SKM-1 (cell line): ENCODE data around the gene FAM120AOS.
"Not testable (repeated sequence)": the region's sequence is repeated elsewhere in the genome, so short reads cannot be mapped to it uniquely, and the experiment has no call there.

Experiments
- DNase-seq: peaks from one replicate; lab custom pipeline; 2025; ENCODE audit not compliant: unreplicated experiment; lab: John Stamatoyannopoulos, UW

The FAM120AOS gene

DNA sequence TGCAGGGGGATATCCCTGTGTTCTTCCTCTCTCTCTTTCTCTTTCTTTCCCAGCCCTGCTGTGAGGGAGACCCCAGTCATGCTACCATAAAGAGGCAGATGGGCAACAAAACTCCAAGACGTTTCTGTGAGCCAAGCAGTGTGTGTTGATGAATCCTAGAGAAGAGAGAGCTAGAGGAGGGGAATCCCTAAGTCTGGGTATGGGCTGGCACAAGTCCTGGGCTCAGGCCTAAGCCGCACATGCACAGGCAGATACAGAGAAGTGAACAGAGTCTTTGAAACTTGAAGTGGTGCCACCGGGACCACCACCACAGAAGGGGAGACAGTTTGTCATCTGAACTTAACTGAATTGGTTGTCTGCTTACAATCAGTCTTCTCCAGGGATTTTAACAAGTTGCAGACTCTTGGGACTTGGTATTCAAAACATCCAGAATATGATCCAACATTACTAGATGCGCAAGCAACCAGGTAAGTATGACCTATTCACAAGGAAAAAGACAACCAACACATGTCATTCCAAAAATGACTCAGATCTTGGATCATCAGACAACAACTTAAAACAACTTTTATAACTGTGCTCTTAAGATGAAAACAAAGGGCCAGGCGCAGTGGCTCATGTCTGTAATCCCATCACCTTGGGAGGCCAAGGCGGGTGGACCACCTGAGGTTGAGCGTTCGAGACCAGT lies 12.3 kb downstream of the FAM120AOS start:
- no peak for DNase-seq

DNA sequence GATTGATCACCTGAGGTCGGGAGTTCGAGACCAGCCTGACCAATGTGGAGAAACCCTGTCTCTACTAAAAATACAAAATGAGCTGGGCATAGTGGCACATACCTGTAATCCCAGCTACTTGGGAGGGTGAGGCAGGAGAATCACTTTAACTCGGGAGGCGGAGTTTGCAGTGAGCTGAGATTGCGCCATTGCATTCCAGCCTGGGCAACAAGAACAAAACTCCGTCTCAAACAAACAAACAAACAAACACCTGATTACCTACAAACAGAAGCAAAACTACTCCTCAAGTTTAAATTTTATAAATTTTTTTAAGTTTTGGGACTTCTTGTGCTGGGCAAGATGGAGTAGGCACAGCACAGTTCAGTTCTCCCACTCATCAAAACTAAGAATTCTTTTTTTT lies 14.1 kb downstream of the FAM120AOS start:
- not testable (repeated sequence) for DNase-seq

DNA sequence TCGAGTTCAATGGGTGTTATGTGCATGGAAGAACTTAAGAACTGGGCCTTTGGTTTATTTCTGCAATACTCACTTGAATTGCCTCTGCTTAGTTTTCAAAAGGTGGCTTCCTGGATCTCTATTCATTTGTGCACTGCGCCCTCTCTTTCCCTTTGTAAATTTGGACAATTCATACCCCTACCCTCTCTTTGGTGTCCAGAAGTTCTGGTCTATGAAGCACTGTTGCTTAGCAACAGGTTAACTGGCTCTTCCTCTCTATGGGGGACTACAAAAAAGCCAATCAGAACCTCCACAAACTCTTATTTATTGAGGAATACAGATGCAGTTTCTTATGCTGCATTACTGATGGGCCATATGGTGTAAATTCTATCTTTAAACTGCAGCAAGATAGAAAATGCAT lies 15.4 kb downstream of the FAM120AOS start:
- DNase-seq: no peak

DNA sequence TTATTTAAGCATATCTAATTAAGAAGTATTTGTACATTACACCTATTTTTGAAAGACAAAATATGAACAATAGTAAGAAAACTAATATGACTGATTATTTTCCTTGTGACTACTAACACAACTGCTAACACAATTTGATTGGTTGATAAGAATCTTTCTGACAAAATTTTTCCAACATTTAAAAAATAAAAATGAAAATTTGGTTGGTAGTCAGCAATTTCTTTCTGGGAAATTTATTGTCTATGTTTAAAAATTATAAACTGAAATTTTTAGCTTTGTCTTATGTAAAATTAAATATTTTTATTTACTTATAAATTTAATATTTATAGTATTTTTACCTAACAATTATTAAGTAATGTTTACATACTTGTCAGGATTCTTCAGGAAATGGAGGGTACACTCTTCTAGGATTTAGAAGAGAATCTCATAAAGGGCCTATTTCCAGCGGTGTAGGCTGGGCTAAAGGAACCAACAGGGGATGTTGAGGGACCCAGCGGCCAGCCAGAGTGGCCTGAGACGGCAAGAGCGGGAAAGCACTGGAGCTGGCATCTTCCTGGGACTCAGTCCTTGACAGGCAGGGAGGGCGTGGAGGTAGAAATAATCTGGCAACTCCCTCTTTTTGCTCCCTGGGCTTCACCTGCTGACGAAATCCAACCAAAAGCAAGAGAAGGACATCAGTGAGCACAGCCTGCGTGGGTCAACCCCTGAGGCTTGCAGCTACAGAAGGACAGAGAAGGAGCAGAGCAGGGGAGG lies 16.6 kb downstream of the FAM120AOS start:
- DNase-seq: no peak

DNA sequence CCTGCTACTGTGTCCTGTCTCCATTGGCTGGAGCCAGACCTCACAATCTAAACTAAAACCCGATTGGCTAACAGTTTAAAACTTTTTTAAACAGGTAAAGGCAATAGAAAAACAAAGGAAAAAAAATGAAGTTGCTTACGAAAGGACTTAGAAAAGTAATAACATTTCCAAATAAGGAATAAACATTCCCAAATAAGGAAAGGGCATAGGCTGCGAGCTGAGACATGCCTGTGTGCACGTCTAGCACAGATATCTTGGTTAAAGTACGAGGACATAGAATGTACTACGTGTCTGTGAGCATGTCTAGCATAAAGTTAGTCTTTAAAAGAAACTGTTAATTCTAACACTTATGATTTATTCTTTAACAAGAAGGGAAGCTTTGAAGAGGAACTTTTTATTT lies 17.2 kb downstream of the FAM120AOS start:
- DNase-seq: no peak

DNA sequence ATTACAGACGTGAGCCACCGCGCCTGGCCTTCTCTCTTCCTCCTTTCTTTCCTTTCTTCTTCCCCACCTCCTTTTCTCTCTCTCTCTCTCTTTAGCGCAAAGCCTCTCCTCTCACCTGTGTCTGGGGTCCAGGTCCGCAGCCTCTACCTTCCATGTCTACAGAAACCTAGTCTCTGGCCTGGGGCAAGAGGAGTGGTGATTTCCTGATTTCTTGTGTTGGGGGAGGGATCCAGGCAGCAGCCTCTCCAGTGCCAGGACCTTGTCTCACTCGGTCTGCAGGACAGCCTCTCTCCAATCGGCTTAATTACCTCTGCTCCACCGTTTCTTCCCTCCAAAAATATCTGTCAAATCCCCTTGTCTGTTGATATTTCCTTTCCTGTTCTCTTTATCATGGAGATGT lies 18.0 kb downstream of the FAM120AOS start:
- no peak for DNase-seq

DNA sequence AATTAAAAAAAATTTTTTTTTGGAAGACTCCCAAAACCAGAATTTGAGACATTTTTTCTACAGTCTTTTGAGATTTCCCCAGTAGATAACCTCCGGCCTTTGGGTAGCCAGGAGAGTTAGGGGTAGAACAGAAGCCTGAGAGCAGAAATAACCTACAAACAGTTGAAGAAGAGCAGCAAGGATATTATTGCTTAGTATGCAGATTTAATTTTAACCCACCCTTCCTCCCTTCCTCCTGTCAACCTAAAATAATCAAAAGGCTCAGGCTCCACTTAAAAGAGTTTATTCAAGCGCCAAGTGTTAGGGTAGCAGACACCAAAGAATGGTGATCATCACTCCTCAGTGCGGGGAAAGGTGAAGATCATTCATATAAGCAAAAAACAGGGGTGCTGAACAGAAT lies 19.3 kb downstream of the FAM120AOS start:
- no peak for DNase-seq

DNA sequence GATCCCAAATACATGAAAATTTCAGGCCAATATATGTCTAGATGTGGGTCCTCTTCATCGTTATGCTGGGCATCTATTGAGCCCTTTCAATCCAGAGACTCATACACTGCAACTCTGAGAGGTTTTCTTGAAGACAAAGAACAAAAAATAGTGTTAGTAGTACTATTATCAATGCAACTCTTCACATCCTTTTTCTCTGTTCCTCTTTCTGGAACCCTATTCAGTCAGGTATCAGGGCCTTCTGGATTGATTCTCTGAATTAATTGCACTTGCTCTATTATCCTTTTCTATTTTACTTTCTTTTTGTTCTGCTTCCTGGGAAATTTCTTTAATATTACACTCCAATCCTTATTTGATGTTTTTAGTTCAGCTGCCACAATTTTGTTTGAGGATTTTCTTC lies 20.4 kb downstream of the FAM120AOS start:
- DNase-seq: no peak

DNA sequence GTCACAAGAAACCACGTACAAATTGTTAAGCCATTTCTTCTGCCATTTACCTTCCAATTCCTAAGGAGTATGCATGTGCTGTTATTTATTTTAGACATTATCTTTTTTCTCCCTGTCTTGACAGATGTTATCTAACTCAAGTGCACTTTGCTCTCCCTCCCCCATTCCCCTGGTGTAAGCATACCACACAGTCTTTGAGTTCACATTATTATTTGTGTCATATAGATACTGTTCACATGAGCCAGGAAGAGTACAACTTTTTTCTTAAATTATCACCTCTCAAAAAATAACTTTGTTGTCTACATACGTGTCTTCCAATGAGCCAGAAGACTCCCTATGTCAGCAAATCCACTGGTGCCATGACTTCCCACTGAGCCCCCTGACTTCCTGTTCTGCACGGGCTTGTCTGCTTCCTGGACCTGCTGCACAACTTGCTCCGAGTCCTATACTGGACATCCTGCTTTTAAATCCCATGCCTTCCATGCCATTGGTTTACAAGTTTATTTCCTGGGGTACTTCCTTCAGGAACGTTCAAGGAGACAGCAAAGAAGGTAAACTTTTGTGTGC lies 21.8 kb downstream of the FAM120AOS start:
- DNase-seq: no peak

DNA sequence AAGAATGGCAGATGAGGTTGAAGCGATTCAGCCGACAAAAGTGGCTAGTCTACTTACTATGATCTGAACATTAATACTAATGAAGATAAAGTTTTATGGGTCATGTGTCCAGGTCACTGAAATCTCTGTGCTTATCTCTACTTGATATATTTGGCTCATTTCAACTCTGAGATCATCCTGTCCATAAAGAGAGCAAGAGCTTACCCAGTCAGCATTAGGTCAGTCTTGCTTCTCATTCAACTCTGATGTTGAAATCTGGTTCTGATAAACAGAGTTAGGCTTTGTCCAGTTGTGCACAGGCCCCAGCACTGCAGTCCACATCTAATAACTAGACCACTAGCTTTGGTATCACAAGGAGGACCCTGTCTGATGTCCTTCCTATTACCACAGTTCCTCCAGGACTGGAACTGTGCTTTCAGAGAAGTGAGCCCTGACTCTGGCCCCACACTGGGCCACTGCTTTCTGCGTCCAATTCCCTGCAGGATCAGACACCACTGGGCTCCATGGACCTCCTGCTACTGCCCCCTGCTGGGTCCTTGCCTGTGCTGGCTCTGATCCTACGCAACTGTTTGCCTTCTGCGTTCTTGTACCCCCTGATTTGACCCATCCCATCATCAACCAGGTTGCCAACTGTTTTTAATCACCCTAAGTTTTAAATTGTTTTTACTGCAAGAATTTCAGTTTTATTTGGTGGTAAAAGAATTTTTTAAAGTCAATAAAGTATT lies 25.6 kb downstream of the FAM120AOS start:
- no peak for DNase-seq

DNA sequence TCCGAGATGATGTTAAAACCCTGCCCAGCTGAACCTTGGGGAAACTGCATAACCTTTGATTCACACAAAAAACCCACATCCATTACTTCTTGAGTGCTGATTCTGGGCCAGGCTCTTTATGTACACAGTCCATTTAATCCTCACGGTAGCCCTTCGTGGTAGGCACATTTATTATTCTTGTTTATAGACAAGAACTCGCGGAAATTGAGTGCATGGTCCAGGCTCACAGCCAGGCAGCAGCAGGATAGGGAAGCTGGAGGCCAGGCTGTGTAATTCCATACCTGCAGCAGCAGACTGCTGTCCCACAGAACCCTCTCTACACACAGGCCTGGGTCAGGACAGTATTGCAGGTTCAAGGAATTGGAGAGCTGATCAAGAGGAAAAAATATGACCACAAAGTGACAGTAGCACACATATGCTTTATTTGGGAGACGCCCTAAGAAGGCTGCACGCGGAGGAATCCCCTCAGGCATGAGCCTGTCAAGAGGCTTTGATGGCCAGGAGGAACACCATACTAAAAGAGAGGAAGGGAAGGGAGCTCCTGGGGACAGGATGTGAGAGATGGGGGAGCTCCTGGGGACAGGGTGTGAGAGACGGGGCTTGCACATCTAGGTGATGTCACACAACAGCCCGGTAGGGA lies 30.3 kb downstream of the FAM120AOS start:
- no peak for DNase-seq

DNA sequence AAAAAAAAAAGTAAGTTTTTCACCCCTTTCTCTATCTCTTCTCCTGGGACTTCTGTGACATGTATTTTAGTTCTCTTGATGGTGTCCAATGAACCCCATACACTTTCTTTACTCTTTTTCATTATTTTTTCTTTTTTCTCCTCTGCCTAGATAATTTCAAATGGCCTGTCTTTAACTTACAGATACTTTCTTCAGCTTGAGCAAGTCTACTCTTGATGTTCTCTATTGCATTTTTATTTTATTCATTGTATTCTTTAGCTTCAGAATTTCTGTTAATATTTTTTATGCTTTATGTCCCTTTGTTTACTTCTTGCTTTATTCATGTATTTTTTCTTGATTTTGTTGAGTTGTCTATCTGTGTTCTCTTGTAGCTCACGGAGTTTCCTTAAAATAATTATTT lies 34.4 kb downstream of the FAM120AOS start:
- no peak for DNase-seq

DNA sequence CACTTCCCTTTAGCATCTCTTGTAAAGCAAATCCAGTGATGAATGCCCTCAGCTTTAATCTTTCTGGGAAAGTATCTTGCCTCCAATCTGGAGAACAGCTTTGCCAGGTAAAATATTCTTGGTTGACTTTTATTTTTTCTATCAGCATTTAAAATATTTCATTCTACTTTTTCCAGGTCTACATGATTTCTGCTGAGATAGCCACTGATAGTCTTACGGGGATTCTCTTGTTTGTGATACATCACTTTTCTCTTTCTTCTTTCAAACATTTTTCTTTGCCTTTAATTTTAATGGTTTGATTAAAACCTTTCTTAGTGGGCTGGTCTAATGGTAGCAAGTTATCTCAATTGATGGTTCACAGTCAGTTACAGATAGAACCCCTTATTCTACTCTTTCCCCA lies 35.8 kb downstream of the FAM120AOS start:
- no peak for DNase-seq

DNA sequence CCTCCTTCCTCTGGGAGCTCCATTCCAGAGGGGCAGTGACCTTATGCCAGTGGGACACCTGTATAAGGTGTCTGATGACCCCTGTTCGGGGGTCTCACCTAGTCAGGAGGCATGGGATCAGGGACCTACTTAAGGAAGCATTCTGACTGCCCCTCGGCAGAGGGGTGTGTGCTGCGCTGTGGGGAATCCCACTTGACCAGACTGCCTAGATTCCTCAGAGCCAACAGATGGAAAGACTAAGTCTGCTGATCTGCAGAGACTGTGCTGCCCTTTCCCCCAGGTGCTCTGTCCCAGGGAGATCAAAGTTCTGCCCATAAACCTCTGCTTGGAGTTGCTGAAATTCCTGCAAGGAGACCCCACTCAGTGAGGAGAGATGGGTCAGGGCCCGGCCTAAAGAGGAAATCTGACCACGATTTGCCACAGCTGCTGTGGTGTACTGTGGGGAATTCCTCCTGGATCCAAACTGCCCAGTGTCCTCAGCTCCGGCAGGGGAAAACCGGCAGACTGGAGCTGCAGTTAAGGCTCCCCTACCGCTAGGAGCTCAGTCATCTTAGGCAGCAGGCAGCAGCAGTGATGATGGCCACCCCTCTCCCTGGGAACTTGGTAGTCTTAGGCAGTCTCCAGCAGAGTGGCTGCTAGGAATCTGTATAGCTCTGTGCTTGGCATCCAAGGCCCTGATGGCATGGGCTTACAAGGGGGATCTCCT lies 36.7 kb downstream of the FAM120AOS start:
- no peak for DNase-seq

DNA sequence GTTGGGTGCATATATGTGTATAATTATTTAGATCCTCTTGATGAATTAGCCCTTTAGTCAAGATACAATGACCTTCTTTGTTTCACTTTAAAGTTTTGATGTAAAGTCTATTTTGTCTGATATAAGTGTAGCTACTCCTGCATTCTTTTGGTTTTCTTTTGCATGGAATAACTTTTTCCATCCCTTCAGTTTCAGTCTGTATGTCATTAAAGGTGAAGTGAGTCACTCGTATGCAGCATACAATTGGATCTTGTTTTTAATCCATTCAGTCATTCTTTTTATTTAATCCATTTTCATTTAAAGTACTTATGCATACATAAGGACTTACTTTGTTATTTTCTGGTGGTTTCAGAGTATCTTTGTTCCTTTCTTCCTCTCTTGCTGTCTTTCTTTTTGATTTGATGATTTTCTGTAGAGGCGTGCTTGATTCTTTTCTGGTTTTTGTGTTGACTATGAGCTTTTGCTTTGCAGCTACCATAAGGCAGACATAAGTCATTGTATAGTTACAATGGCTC lies 38.1 kb downstream of the FAM120AOS start:
- DNase-seq: no peak

DNA sequence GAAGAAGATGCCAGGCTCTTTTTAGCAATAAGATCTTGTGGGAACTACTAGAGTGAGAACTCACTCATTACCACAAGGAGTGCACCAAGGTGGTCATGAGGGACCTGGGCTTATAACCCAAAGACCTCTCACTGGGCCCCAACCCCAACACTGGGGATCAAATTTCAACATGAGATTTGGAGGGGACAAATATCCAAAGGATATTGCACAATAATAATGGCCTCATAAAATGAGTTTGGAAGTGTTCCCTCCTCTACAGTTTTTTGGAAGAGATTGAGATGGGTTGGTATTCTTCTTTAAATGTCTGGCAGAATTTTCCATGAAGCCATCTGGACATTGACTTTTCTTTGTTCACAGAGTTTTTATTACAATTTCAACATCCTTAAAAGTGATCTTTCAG lies 39.9 kb downstream of the FAM120AOS start:
- DNase-seq: no peak

DNA sequence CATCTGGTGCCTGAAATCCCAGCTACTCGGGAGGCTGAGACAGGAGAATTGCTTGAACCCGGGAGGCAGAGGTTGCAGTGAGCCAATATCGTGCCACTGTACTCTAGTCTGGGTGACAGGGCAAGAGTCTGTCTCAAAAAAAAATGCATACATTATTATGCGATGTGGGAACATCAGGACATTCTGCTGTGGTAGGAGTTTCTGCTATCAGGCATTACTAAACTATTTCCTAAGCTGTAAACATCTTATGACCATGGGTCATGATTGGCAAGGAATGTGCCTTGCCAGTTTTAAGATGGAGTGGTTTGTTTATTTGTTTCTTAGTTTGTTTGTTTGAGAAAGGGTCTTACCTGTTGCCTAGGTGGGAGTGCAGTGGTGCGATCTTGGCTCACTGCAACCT lies 47.0 kb downstream of the FAM120AOS start:
- DNase-seq: no peak

DNA sequence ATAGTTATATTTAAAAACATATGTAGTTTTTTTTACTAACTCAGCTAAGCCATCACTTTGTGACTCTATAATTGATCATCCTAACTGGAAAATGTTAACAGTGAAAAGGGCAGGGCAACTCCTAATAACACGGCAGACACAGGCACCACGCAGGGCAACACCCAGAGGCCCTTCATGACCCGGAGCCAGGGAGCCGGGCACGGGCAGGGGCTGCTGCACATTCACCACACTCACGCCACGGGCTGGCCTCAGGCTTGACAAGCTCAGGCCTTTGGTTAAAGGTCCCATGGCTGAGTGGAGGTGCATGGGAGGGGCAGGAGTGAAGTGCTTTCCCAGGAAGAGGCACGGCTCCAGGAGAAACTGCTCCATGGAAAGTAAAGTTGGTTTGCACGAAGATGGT lies 54.9 kb downstream of the FAM120AOS start:
- DNase-seq: no peak

DNA sequence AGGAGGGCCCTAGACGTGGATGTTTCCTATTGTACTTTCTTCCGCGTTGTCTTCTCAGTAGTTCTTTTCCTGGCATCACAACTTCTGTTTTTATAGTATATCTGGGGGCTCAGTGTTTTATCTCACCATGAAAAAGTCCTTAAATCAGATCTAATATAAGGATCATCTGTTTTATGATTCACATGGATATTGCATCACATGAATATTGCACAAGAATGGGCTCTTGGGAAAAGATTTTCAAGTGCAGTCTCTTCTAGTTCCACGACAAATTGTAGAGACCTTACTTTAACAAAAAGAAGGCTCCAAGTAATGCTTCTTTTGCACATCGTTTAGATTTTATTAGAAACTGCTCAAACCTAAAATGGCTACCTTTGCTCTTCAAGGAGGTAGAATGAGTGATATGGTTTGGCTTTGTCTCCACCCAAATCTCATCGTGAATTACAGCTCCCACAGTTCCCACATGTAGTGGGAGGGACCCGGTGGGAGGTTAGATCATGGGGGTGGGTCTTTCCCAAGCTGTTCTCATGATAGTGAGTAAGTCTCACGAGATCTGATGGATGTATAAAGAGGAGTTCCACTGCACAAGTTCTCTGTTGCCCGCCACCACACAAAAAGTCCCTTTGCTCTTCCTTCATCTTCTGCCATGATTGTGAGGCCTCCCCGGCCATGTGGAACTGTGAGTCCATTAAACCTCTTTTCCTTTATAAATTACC lies 55.6 kb downstream of the FAM120AOS start:
- DNase-seq: no peak
